HG02623 (cell line): ENCODE results near the gene MAP2K5.

Experiments
- ATAC-seq: cut with Tn5 transposase; IDR thresholded peaks from one replicate; pipeline ENCODE4 v1.9.1; 2021; ENCODE audit warnings: moderate library complexity; ENCODE audit not compliant: unreplicated experiment

The MAP2K5 gene

DNA sequence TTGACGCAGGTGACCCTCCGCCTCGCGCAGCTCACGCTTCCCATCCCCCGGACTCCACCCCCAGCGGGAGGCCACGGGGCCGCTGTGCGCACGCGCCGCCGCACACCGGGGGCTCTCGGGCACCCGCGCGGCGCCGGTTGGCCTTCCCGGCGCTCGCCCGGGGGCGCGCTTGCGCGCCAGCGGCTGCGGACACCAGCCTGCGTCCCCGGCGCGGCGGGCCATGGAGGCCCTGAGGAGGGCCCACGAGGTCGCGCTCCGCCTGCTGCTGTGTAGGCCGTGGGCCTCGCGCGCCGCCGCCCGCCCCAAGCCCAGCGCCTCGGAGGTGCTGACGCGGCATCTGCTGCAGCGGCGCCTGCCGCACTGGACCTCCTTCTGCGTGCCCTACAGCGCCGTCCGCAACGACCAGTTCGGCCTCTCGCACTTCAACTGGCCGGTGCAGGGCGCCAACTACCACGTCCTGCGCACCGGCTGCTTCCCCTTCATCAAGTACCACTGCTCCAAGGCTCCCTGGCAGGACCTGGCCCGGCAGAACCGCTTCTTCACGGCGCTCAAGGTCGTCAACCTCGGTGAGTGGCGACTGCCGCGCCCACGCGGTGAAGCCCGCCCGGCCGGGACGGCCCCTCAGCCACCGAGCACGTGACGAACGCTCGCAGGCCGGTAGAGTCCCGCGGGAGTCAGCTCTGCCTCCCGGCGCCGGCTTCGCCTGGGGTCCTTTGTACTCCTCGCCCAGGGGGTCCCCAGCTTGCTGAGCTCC, 21.3 kb upstream of the MAP2K5 start, which contains the start of gene C15orf61:
Gene C15orf61, plus strand, starts transcription at position 103 of the 754 bp plus-strand sequence. Its CDS starts 118 bp downstream, at position 221.
- peak; percentile 73 for ATAC-seq

DNA sequence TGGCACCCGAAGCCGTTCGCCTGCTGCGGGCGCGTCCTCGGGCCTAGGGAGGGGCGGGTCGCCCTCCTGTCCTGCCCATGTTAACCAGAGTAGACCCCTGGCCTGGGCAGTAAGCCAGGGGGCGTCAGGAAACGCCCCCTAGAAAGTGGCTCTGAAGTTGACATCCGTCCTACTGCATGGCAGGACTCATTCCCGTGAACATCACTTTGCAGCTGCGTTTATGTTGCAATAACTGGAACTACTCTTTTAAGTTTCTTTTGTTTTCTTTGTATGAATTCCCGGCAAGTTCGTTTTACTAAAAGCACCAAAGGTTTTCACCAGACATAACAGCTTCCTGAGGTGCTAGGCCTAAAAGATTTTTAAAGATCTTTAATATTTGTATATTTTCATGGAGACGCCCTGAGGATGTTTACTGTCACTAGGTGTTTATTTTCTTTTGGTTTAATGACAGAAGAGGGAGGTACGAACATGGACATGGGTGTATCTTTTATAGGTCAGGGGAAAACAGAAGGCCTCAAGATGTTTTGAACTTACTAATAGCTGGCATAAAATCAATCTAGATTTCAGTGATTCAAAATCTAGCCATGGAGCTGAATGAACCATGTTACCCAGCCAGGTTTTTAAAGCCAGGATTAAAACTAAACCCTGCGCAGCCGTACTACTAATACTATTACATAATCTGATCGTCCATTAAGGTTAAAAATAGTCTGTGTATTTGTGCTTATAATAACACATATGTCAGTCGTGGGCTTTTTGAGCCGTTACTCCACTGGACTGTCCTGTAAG, 20.5 kb upstream of the MAP2K5 start:
- peak; percentile 17 for ATAC-seq

- no peak for ATAC-seq
Measured at GRCh38 chr15:67523330-67523729, 19.2 kb upstream of the MAP2K5 start.

DNA sequence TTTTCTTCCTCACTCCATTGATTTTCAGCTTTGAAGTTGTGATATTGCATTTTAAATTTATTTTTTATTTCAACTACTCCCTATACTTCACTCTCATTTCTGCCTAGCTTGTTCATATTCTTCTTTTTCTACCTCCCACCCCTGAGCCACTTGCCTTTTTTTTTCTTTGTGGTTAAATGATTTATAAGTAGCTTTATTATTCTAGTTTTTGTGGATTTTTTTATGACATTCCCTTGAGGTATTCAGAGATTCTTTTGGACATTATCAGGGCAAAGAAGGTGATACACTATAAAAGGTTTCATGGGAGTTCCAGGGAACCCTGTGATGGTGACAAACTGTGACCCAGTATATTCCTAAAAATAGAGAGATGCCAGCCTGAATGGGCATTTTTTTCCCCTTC, 18.3 kb upstream of the MAP2K5 start:
- ATAC-seq, result no peak

GRCh38 chr15:67528513-67528912, 14.0 kb upstream of the MAP2K5 start:
- no peak for ATAC-seq

GRCh38 chr15:67531379-67531914, 11.1 kb upstream of the MAP2K5 start:
- ATAC-seq, result no peak

GRCh38 chr15:67533873-67534272, 8.6 kb upstream of the MAP2K5 start:
- no peak for ATAC-seq

DNA sequence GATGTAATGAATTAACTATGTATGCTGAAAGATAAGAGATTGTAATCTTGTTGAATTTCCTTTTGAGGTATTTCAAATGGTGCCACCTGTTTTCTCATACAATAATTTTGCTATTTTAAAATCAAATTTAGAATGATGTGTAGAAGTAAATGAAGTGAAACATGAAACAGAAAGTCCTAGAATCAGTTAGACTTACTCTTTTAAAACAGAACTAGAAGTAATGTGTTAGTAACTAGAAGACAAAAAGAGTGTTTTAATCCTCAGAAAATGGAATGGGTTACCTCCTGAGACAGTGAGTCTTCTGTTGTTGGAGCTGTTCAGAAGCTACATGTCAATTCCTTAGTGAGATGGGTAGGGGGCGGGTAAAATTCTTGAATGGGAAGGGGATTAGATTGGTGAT, 8.1 kb upstream of the MAP2K5 start:
- ATAC-seq, result no peak

DNA sequence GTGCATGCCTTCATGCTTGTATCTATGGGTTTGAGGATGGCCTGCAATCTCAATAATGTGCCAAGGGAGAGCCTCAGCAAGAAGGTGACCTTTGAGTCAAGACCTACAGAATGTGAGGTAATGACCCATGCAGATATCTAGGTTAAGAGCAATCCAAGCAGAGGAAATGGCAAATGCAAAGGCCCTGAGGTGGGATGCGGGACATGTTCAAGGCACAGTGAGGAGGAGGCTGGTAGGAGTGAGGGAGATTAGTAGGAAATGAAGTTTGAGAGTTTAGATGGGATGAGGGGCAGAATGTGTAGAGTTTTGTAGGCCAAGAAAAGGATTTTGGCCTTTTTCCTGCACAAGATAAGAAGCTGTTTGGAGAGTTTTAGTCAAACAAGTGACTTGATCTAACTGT, 4.7 kb upstream of the MAP2K5 start:
- ATAC-seq, result no peak

- no peak for ATAC-seq
Measured at GRCh38 chr15:67543348-67543718, 830 bp downstream of the MAP2K5 start.

- no peak for ATAC-seq
Measured at GRCh38 chr15:67544475-67544874, 2.0 kb downstream of the MAP2K5 start.

- ATAC-seq, result no peak
Measured at GRCh38 chr15:67545864-67546263, 3.4 kb downstream of the MAP2K5 start.

- ATAC-seq, result no peak
Measured at GRCh38 chr15:67547064-67547463, 4.6 kb downstream of the MAP2K5 start.

- ATAC-seq, result no peak
Measured at GRCh38 chr15:67547836-67548235, 5.3 kb downstream of the MAP2K5 start.

GRCh38 chr15:67548236-67548852, 5.8 kb downstream of the MAP2K5 start:
- ATAC-seq, result no peak

DNA sequence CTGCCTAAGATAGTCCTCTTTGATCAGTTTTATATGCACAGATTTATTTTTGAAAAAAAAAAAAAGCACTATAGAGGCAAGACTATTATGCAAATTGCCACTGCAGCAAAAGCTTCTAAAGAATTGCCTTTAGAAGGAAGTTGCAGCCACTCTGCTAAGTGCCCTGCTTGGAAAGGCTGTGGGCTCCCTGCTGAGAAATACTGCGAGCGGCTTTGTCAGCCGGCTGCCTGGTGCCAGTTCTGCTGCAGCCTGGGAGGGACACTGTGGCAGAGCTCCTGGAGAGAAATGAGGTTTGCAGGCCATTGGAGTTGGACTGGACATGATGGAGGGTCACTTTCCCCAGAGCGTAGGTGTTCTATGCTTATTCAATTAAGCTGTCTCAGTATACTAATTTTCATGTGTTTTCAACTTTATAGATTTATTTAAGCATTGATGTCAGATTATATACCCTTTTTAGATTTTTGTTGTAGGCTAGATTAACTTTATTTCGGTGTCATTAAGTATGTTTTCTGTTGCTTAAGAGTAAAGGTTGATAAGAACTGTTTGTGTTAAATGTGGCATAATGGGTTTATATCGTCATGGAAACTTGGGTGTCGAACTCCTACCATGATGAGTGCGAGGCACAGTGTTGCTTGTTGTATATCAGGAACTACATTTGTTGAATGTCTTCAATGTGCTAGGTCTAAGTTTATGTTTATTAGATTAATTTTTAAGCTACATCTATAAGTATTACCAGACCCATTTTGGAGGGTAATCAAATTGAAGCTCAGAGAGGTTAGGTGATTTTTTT, 6.6 kb downstream of the MAP2K5 start:
- no peak for ATAC-seq

- ATAC-seq, result no peak
Measured at GRCh38 chr15:67549736-67550135, 7.2 kb downstream of the MAP2K5 start.

- no peak for ATAC-seq
Measured at GRCh38 chr15:67550522-67550921, 8.0 kb downstream of the MAP2K5 start.

DNA sequence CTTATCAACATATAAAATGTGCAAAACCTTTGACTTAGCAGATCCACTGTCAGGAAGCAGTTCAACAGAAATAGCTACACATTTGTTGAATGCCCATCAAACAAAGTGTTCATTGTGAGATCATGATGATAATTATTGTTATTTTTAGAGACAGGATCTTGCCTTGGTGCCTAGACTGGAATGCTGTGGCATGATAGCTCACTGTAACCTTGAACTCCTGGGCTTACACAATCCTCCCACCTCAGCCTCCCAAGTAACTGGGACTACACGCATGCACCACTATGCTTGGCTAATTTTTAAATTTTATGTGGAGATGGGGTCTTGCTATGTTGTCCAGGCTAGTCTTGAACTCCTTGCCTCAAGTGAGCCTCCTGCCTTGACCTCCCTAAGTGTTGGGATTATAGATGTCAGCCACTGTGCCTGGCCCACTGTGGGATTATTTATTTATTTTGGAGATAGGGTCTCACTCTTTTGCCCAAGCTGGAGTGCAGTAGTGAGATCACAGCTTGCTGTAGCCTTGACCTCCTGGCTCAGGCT, 8.8 kb downstream of the MAP2K5 start:
- no peak for ATAC-seq

- ATAC-seq, result no peak
Measured at GRCh38 chr15:67554580-67554979, 12.1 kb downstream of the MAP2K5 start.
